Panc1 (cell line): ENCODE measurements around the gene HS3ST2.

Experiments used
- CTCF ChIP-seq: fragments of 450-650 bp; IDR thresholded peaks from 2 replicates; pipeline ENCODE4 v1.5.1; 2017; ENCODE audit warnings: mild to moderate bottlenecking
- POLR2AphosphoS5 ChIP-seq: IDR thresholded peaks from 2 replicates; pipeline ENCODE4 v1.6.1; 2012; ENCODE audit warnings: mild to moderate bottlenecking, low read depth, low read length, moderate library complexity
- REST ChIP-seq, 2 experiments: IDR thresholded peaks; 2 replicates each; pipeline ENCODE4 v1.6.1; 2011 to 2012; ENCODE audit warnings: low read depth in 2 of 2, control low read depth in 1 of 2, low read length in 1 of 2, mild to moderate bottlenecking in 1 of 2, moderate library complexity in 1 of 2; ENCODE audit not compliant: insufficient read depth in 1 of 2
- SIN3A ChIP-seq: IDR thresholded peaks from 2 replicates; pipeline ENCODE4 v1.6.1; 2012; ENCODE audit warnings: low read depth, mild to moderate bottlenecking, low read length, moderate library complexity, borderline replicate concordance; ENCODE audit not compliant: insufficient read depth

- TF ChIP-seq POLR2AphosphoS5 (no peak), CTCF (no peak), REST (IDR thresholded peaks at IDR 0.05; ENCODE audit: insufficient read depth in 1 of 2, low read depth in 2 of 2, low read length in 1 of 2) (no peak), SIN3A (no peak)
These were observed 26.3 kb upstream of the HS3ST2 start for GRCh38 chr16:22787466-22788192.
